ENCODE results near the gene BRD7. TPM values are rescaled to one million over a fixed set of nuclear protein-coding genes. Genes with fewer than 3 reads are reported as not detected.

BRD7 gene
- total and polyA plus RNA-seq, 2 donors (not counting 3 experiments of a cell fraction or from before 2014, with no cell fraction given), result 17.1 to 69.1 TPM

GRCh38 chr16:50315346-50315997 is 53.3 kb downstream of the BRD7 start:
- CTCF ChIA-PET, result interaction anchor here (0.6 to 3.1 kb wide), 3 partner anchors 39 to 852 kb away, joined by 3 to 15 read pairs (median 4); partner anchors contain the start of gene CNEP1R1
- intact Hi-C loops (cut with micrococcal nuclease) (no loop called here), dilution Hi-C loops (cut with MboI; ENCODE audit: extremely low pct_ligation_motif_present, low sequenced_read_pairs) (no loop called here)
- POLR2A ChIA-PET, result no interaction called here
- Histone ChIP-seq H3K27me3 (ENCODE audit: control insufficient read depth in 2 of 2, insufficient read depth in 2 of 2, low read length in 2 of 2) (no peaks in the 10 kb centered on the region), H3K9me3 (replicated peaks; ENCODE audit: control insufficient read depth, insufficient read depth, low read length) (no peaks in the 10 kb centered on the region), H2AFZ (ENCODE audit: low read depth, low read length) (no peak overlapping the region), H3K4me3 (replicated peaks in 1 of 3; ENCODE audit: insufficient read depth in 1 of 3, low read depth in 1 of 3, low read length in 3 of 3) (no peak overlapping the region), H3K9me1 (replicated peaks; ENCODE audit: control insufficient read depth, extremely low read depth, insufficient read depth, low read length) (no peaks in the 10 kb centered on the region), H3K27ac (ENCODE audit: insufficient read depth, low read depth, low read length) (no peak overlapping the region), H4K20me1 (replicated peaks; ENCODE audit: control insufficient read depth, extremely low read depth, insufficient read depth, low read length) (no peaks in the 10 kb centered on the region), H3K4me1 (ENCODE audit: control insufficient read depth, extremely low read depth, insufficient read depth, low read length) (peaks cover 12% of the 10 kb centered on the region), H3K4me2 (ENCODE audit: insufficient read depth, low read length) (no peak overlapping the region), H3K9ac (replicated peaks; ENCODE audit: extremely low read depth, insufficient read depth, low read length) (no peak overlapping the region), H3K36me3 (ENCODE audit: control insufficient read depth in 2 of 2, extremely low read depth in 1 of 2, insufficient read depth in 2 of 2, low read length in 2 of 2) (peaks cover 18 to 19% of the 10 kb centered on the region in 2 experiments), H3K79me2 (ENCODE audit: control insufficient read depth, insufficient read depth, low read length) (no peaks in the 10 kb centered on the region)
- no peak for DNase-seq (ENCODE audit: low read depth, low spot score)
- no TSS peak for BruUV-seq (replicated peaks)
- TF ChIP-seq JUN (IDR thresholded peaks at IDR 0.05; ENCODE audit: borderline replicate concordance, insufficient read depth, insufficient read length, low read depth) (no peak), GATA2 (IDR thresholded peaks at IDR 0.05; ENCODE audit: insufficient read depth, insufficient read length, low read depth, low read length) (no peak), FOS (IDR thresholded peaks at IDR 0.05; ENCODE audit: borderline replicate concordance, insufficient read depth, low read length) (no peak), MAX (IDR thresholded peaks at IDR 0.05; ENCODE audit: insufficient read depth, insufficient read length) (no peak), POLR2AphosphoS5 (IDR thresholded peaks at IDR 0.05; ENCODE audit: insufficient read depth, low read depth, low read length) (no peak), EZH2 (IDR thresholded peaks at IDR 0.05; ENCODE audit: borderline replicate concordance, low read depth, low read length, severe bottlenecking) (no peak), CTCF (IDR thresholded peaks at IDR 0.05; ENCODE audit: extremely low read depth in 1 of 2, insufficient read depth in 1 of 2, low read depth in 1 of 2, low read length in 2 of 2) (no peak), MYC (IDR thresholded peaks at IDR 0.05; ENCODE audit: low read depth, low read length) (no peak), POLR2A (IDR thresholded peaks at IDR 0.05; ENCODE audit: low read depth, low read length) (no peak)
- no peak for FAIRE-seq
